Neural cell (in vitro differentiated cells): Measurements from ENCODE around the gene CFAP52. TPM values are rescaled to one million over a fixed set of nuclear protein-coding genes. Genes with fewer than 3 reads are reported as not detected.

Experiments used
- H2AFZ ChIP-seq: fragments of 200-600, 300-800 bp; sonication (generic), shearing (Covaris generic); 2 replicates; pipeline ENCODE4 v1.6.0; 2014; ENCODE audit warnings: low read depth, mild to moderate bottlenecking, antibody characterized with exemption, low read length, moderate library complexity
- H3F3A ChIP-seq: fragments of 200-600 bp; shearing (Covaris generic); 2 replicates; pipeline ENCODE4 v1.6.1; 2016; ENCODE audit warnings: mild to moderate bottlenecking, moderate library complexity, mixed read lengths, antibody characterized with exemption, low read length; ENCODE audit not compliant: insufficient read depth, poor library complexity, severe bottlenecking
- H3K27ac ChIP-seq: fragments of 200-600, 300-800 bp; sonication (generic), shearing (Covaris generic); 2 replicates; pipeline ENCODE4 v1.5.1; 2014; ENCODE audit warnings: mild to moderate bottlenecking, low read length, moderate library complexity
- H3K27me3 ChIP-seq: fragments of 300-800, 200-600 bp; sonication (generic), shearing (Covaris generic); 2 replicates; pipeline ENCODE4 v1.6.0; 2014; ENCODE audit warnings: mild to moderate bottlenecking, low read depth, low read length, moderate library complexity; ENCODE audit not compliant: insufficient read depth
- H3K36me3 ChIP-seq: fragments of 300-800, 200-600 bp; sonication (generic), shearing (Covaris generic); 2 replicates; pipeline ENCODE4 v1.5.1; 2014; ENCODE audit warnings: mild to moderate bottlenecking, antibody characterized with exemption, low read length, moderate library complexity; ENCODE audit not compliant: insufficient read depth
- H3K4me2 ChIP-seq: fragments of 300-800, 200-600 bp; sonication (generic), shearing (Covaris generic); 2 replicates; pipeline ENCODE4 v1.6.0; 2014; ENCODE audit warnings: mild to moderate bottlenecking, low read length
- H3K4me3 ChIP-seq: fragments of 300-800, 200-600 bp; sonication (generic), shearing (Covaris generic); 2 replicates; pipeline ENCODE4 v1.5.1; 2014; ENCODE audit warnings: mild to moderate bottlenecking, low read length, moderate library complexity
- H3K79me2 ChIP-seq: fragments of 200-600 bp; shearing (Covaris generic); replicated peaks from 2 replicates; pipeline ENCODE4 v1.6.0; 2014; ENCODE audit warnings: mild to moderate bottlenecking, low read length, moderate library complexity; ENCODE audit not compliant: insufficient read depth
- H3K9ac ChIP-seq: fragments of 300-800, 200-600 bp; sonication (generic), shearing (Covaris generic); 2 replicates; pipeline ENCODE4 v1.6.1; 2016; ENCODE audit warnings: mild to moderate bottlenecking, low read length, mixed read lengths
- H3K9me2 ChIP-seq: fragments of 200-600 bp; shearing (Covaris generic); 2 replicates; pipeline ENCODE4 v1.6.1; 2016; ENCODE audit warnings: mild to moderate bottlenecking, low read length, mixed read lengths; ENCODE audit not compliant: insufficient read depth
- H3K9me3 ChIP-seq: fragments of 200-600, 300-800 bp; sonication (generic), shearing (Covaris generic); 2 replicates; pipeline ENCODE4 v1.6.1; 2016; ENCODE audit warnings: mild to moderate bottlenecking, mixed run types, low read length, moderate library complexity, mixed read lengths
- H4K20me1 ChIP-seq: fragments of 200-600 bp; shearing (Covaris generic); 2 replicates; pipeline ENCODE4 v1.6.1; 2016; ENCODE audit warnings: mild to moderate bottlenecking, mixed run types; ENCODE audit not compliant: insufficient read depth
- CTCF ChIP-seq: fragments of 450-650 bp; IDR thresholded peaks from 2 replicates; pipeline ENCODE4 v1.5.1; 2014; ENCODE audit warnings: antibody characterized with exemption, mild to moderate bottlenecking, moderate library complexity; ENCODE audit not compliant: poor library complexity, severe bottlenecking
- EP300 ChIP-seq: fragments of 450-650 bp; conservative IDR thresholded peaks from 2 replicates; pipeline ENCODE4 v1.6.1; 2014; ENCODE audit warnings: antibody characterized with exemption, mild to moderate bottlenecking, moderate library complexity; ENCODE audit not compliant: poor library complexity, severe bottlenecking
- EZH2 ChIP-seq: fragments of 200-600, 300-800 bp; shearing (Covaris generic), sonication (generic); IDR thresholded peaks from 2 replicates; pipeline ENCODE4 v1.6.1; 2014; ENCODE audit warnings: antibody characterized with exemption, low read length, borderline replicate concordance, mild to moderate bottlenecking; ENCODE audit not compliant: insufficient read depth, poor library complexity, severe bottlenecking
- MXI1 ChIP-seq: fragments of 450-650 bp; conservative IDR thresholded peaks from 2 replicates; pipeline ENCODE4 v1.6.1; 2014; ENCODE audit warnings: antibody characterized with exemption, mild to moderate bottlenecking; ENCODE audit not compliant: poor library complexity, severe bottlenecking
- POLR2AphosphoS5 ChIP-seq: IDR thresholded peaks from 2 replicates; pipeline ENCODE4 v1.6.1; 2012
- RAD21 ChIP-seq: fragments of 450-650 bp; conservative IDR thresholded peaks from 2 replicates; pipeline ENCODE4 v1.6.1; 2014; ENCODE audit warnings: antibody characterized with exemption, mild to moderate bottlenecking, moderate library complexity
- REST ChIP-seq: IDR thresholded peaks from 2 replicates; pipeline ENCODE4 v1.6.1; 2012; ENCODE audit warnings: borderline replicate concordance
- SMC3 ChIP-seq: fragments of 450-650 bp; conservative IDR thresholded peaks from 2 replicates; pipeline ENCODE4 v1.6.1; 2014; ENCODE audit warnings: antibody characterized with exemption, mild to moderate bottlenecking, moderate library complexity; ENCODE audit not compliant: poor library complexity
- TAF1 ChIP-seq: IDR thresholded peaks from 2 replicates; pipeline ENCODE4 v1.6.1; 2012; ENCODE audit warnings: low read depth
- polyA plus RNA-seq: library from polyadenylated mRNA; depleted of rRNA; stranded (reverse); fragments of >200 nt; gene quantifications from 2 replicates; pipeline ENCODE4 v1.2.3, GENCODE V29; 2014

Gene CFAP52
- polyA plus RNA-seq, 1 donor from 2014 or later, result 1.9 TPM

- Histone ChIP-seq H3K27ac (no peak overlapping the region), H3K36me3 (no peaks in the 10 kb centered on the region), H3F3A (no peaks in the 10 kb centered on the region), H3K4me2 (no peak overlapping the region), H3K9ac (no peak overlapping the region), H4K20me1 (no peaks in the 10 kb centered on the region), H3K27me3 (no peaks in the 10 kb centered on the region), H3K9me3 (no peaks in the 10 kb centered on the region), H3K79me2 (no peaks in the 10 kb centered on the region), H3K4me3 (no peak overlapping the region), H2AFZ (no peak overlapping the region), H3K9me2 (no peaks in the 10 kb centered on the region)
- TF ChIP-seq CTCF (no peak), REST (no peak), SMC3 (no peak), MXI1 (no peak), TAF1 (no peak), RAD21 (no peak), POLR2AphosphoS5 (no peak), EZH2 (no peak), EP300 (no peak)
Observed at GRCh38 chr17:9532715-9533114, 43.7 kb upstream of the CFAP52 start.

- no peaks in the 10 kb centered on the region for H3K9me3 ChIP-seq
- no peaks in the 10 kb centered on the region for H3K9me2 ChIP-seq
- no peaks in the 10 kb centered on the region for H3K27me3 ChIP-seq
- no peak overlapping the region for H2AFZ ChIP-seq
- no peaks in the 10 kb centered on the region for H4K20me1 ChIP-seq
- H3K79me2 ChIP-seq, result no peaks in the 10 kb centered on the region
- no peaks in the 10 kb centered on the region for H3K36me3 ChIP-seq
- no peak overlapping the region for H3K4me3 ChIP-seq
- TF ChIP-seq TAF1 (no peak), CTCF (no peak), RAD21 (no peak), EP300 (no peak), SMC3 (no peak), EZH2 (no peak), POLR2AphosphoS5 (no peak), REST (no peak), MXI1 (no peak)
- no peak overlapping the region for H3K27ac ChIP-seq
- H3F3A ChIP-seq, result no peaks in the 10 kb centered on the region
- no peak overlapping the region for H3K4me2 ChIP-seq
- no peak overlapping the region for H3K9ac ChIP-seq
Observed at GRCh38 chr17:9533441-9533840, 43.0 kb upstream of the CFAP52 start.
